Coronary artery (tissue), 2 donors: ENCODE results near the gene RPS2.

Source experiments
- DNase-seq: peaks from one replicate; pipeline ENCODE4 v3.0.0-alpha.2; 2017; ENCODE audit warnings: low spot score
- H3K27ac ChIP-seq, 2 donors: fragments of 200-600 bp; sonication (generic); one replicate each; pipeline ENCODE4 v1.5.1; 2016 to 2019
- H3K4me3 ChIP-seq: fragments of 200-600 bp; sonication (generic); 2 replicates; pipeline ENCODE4 v1.5.1; 2016; ENCODE audit warnings: mild to moderate bottlenecking, moderate library complexity
- CTCF ChIP-seq: fragments of 200-600 bp; sonication (generic); IDR thresholded peaks from one replicate; pipeline ENCODE4 v1.5.1; 2019; ENCODE audit warnings: antibody characterized with exemption

RPS2 gene

GRCh38 chr16:1997494-1998359 lies 33.1 kb upstream of the RPS2 start:
- Histone ChIP-seq H3K27ac (peak overlapping the region in 1 of 2 donors; percentile 16), H3K4me3 (no peak overlapping the region)
- DNase-seq, result no peak
- no peak for TF ChIP-seq CTCF

- H3K4me3 ChIP-seq, result no peak overlapping the region
- no peak for TF ChIP-seq CTCF
These were observed 29.1 kb upstream of the RPS2 start for GRCh38 chr16:1993731-1994131.

GRCh38 chr16:1992704-1993317 lies 28.2 kb upstream of the RPS2 start:
- no peak for DNase-seq
- no peak for TF ChIP-seq CTCF
- Histone ChIP-seq H3K27ac (no peak overlapping the region), H3K4me3 (peak overlapping the region; percentile 64)

More at GRCh38 chr16:1993731-1994131, 29.1 kb upstream of the RPS2 start:
- no peak for DNase-seq
- no peak overlapping the region for H3K27ac ChIP-seq

GRCh38 chr16:1991948-1992703 lies 27.5 kb upstream of the RPS2 start:
- no peak for TF ChIP-seq CTCF
- DNase-seq, result peak; percentile 92
- Histone ChIP-seq H3K27ac (peak overlapping the region in 1 of 2 donors; percentile 19), H3K4me3 (peak overlapping the region; percentile 64)

- no peak for TF ChIP-seq CTCF
- Histone ChIP-seq H3K4me3 (peak overlapping the region; percentile 64), H3K27ac (peak overlapping the region in 1 of 2 donors; percentile 19)
- DNase-seq, result no peak
These were observed 26.9 kb upstream of the RPS2 start for GRCh38 chr16:1991588-1991947.

- DNase-seq, result no peak
- Histone ChIP-seq H3K27ac (no peak overlapping the region), H3K4me3 (peak overlapping the region; percentile 64)
- no peak for TF ChIP-seq CTCF
These were observed 26.5 kb upstream of the RPS2 start for GRCh38 chr16:1991135-1991551.
